HEK293 (cell line): ENCODE measurements around the gene DNM1.
A peak's percentile ranks its signal among the peaks of the same experiment; 100 is the strongest.

Source experiments
- CTCF ChIA-PET: fragments of 350-600 bp; formaldehyde crosslinking; extraction: SDS; loops from one replicate; lab custom pipeline; 2021; ENCODE audit warnings: antibody characterized with exemption; lab: Yijun Ruan, JAX
- POLR2A ChIA-PET: fragments of 300-600 bp; formaldehyde crosslinking; extraction: SDS; loops from one replicate; lab custom pipeline; 2020; ENCODE audit warnings: antibody characterized with exemption, inconsistent platforms; lab: Yijun Ruan, JAX
- H3K27ac ChIP-seq: fragments of 200-500 bp; sonication (Bioruptor generic); 2 replicates; pipeline ENCODE4 v1.5.1; 2014; ENCODE audit warnings: low read depth, low read length, control low read depth, inconsistent platforms; ENCODE audit errors: extremely low read depth
- H3K36me3 ChIP-seq, 2 experiments: fragments of 200-500 bp in 1 of 2; sonication (Bioruptor generic) in 1 of 2; 1 replicate in 1 of 2; 2 replicates in 1 of 2; pipeline ENCODE4 v1.5.1; 2014 to 2017; ENCODE audit warnings: inconsistent platforms in 2 of 2, low read length in 2 of 2; ENCODE audit not compliant: control insufficient read depth in 2 of 2, insufficient read depth in 1 of 2
- H3K4me1 ChIP-seq: fragments of 200-500 bp; sonication (Bioruptor generic); 2 replicates; pipeline ENCODE4 v1.5.1; 2014; ENCODE audit warnings: mild to moderate bottlenecking, low read length, inconsistent platforms; ENCODE audit not compliant: control insufficient read depth, insufficient read depth
- H3K4me3 ChIP-seq: 2 replicates; pipeline ENCODE4 v1.5.1; 2011; ENCODE audit warnings: low read depth, mild to moderate bottlenecking, control low read depth, low read length, moderate library complexity
- H3K9me3 ChIP-seq: fragments of 200-500 bp; sonication (Bioruptor generic); 2 replicates; pipeline ENCODE4 v1.5.1; 2014; ENCODE audit warnings: low read depth, low read length, inconsistent platforms; ENCODE audit not compliant: control insufficient read depth, insufficient read depth
- EGR2 ChIP-seq: fragments of 450-650 bp; formaldehyde crosslinking; IDR thresholded peaks from 2 replicates; pipeline ENCODE4 v1.5.1; 2016; ENCODE audit warnings: low read depth, missing biosample characterization, missing genetic modification characterization
- PRDM1 ChIP-seq: fragments of 450-650 bp; formaldehyde crosslinking; IDR thresholded peaks from 2 replicates; pipeline ENCODE4; 2016; ENCODE audit warnings: missing biosample characterization, missing genetic modification characterization
- SCRT2 ChIP-seq: fragments of 450-650 bp; formaldehyde crosslinking; IDR thresholded peaks from 2 replicates; pipeline ENCODE4 v1.5.1; 2016; ENCODE audit warnings: missing biosample characterization, missing genetic modification characterization
- YY2 ChIP-seq: fragments of 450-650 bp; formaldehyde crosslinking; IDR thresholded peaks from 2 replicates; pipeline ENCODE4 v1.5.1; 2016; ENCODE audit warnings: missing biosample characterization, missing genetic modification characterization
- ZNF112 ChIP-seq: fragments of 450-650 bp; formaldehyde crosslinking; IDR thresholded peaks from 2 replicates; pipeline ENCODE4 v1.5.0; 2017; ENCODE audit warnings: missing biosample characterization, missing genetic modification characterization
- ZNF140 ChIP-seq: fragments of 450-650 bp; formaldehyde crosslinking; IDR thresholded peaks from 2 replicates; pipeline ENCODE4 v1.5.1; 2016; ENCODE audit warnings: missing biosample characterization, missing genetic modification characterization
- ZNF292 ChIP-seq: fragments of 450-650 bp; formaldehyde crosslinking; IDR thresholded peaks from 2 replicates; pipeline ENCODE4 v1.5.1; 2016; ENCODE audit warnings: low read depth, missing biosample characterization, missing genetic modification characterization, borderline replicate concordance
- ZNF366 ChIP-seq: fragments of 450-650 bp; formaldehyde crosslinking; conservative IDR thresholded peaks from 2 replicates; pipeline ENCODE4 v1.5.1; 2016; ENCODE audit warnings: missing biosample characterization, missing genetic modification characterization
- ZNF510 ChIP-seq: fragments of 450-650 bp; formaldehyde crosslinking; IDR thresholded peaks from 2 replicates; pipeline ENCODE4 v1.5.1; 2018; ENCODE audit warnings: mild to moderate bottlenecking, missing genetic modification characterization, missing biosample characterization; ENCODE audit not compliant: insufficient replicate concordance
- ZNF747 ChIP-seq: fragments of 450-650 bp; formaldehyde crosslinking; IDR thresholded peaks from 2 replicates; pipeline ENCODE4 v1.5.1; 2016; ENCODE audit warnings: missing biosample characterization, missing genetic modification characterization
- TF ChIP-seq, protein P1 (sequence below): fragments of 450-650 bp; formaldehyde crosslinking; conservative IDR thresholded peaks from 2 replicates; pipeline ENCODE4 v1.5.1; 2016; ENCODE audit warnings: low read depth, missing biosample characterization, missing genetic modification characterization
- TF ChIP-seq, protein P2 (sequence below): fragments of 450-650 bp; formaldehyde crosslinking; IDR thresholded peaks from 2 replicates; pipeline ENCODE4 v1.5.1; 2017; ENCODE audit warnings: missing biosample characterization, mild to moderate bottlenecking, missing genetic modification characterization, moderate library complexity

The DNM1 gene

DNA sequence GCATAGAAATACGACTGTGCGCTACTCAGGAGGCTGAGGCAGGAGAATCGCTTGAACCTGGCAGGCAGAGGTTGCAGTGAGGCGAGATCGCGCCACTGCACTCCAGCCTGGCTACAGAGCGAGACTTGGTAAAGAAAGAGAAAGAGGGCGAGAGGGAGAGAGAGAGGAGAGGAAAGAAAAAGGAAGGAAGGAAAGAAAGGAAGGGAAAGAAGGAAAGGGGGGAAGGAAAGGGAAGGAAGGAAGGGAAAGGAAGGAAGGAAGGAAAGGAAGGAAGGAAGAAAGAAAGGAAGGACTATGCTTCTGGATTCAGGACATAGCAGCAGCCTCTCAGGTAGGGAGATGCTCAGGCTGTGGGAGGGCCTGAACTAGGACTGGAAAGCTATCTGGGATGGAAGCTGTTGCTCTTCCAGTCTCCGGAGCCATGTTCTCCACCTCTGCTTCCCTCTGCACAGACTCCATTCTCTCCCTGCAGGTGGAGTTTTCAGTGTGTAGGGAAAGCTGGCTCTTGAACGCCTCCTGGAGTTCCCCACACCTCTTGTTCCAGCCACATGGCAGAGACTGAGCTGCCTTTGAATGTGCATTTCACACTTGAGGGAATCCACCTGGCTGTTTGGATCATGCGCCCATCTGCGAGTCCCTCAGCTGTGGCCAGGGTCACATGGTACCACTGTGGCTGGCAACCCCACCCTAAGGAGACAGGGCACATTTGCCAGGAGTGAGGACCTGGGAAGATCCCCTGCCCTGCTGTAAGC is 82.0 kb downstream of the DNM1 start (continued):
- TF ChIP-seq, protein P1, sequence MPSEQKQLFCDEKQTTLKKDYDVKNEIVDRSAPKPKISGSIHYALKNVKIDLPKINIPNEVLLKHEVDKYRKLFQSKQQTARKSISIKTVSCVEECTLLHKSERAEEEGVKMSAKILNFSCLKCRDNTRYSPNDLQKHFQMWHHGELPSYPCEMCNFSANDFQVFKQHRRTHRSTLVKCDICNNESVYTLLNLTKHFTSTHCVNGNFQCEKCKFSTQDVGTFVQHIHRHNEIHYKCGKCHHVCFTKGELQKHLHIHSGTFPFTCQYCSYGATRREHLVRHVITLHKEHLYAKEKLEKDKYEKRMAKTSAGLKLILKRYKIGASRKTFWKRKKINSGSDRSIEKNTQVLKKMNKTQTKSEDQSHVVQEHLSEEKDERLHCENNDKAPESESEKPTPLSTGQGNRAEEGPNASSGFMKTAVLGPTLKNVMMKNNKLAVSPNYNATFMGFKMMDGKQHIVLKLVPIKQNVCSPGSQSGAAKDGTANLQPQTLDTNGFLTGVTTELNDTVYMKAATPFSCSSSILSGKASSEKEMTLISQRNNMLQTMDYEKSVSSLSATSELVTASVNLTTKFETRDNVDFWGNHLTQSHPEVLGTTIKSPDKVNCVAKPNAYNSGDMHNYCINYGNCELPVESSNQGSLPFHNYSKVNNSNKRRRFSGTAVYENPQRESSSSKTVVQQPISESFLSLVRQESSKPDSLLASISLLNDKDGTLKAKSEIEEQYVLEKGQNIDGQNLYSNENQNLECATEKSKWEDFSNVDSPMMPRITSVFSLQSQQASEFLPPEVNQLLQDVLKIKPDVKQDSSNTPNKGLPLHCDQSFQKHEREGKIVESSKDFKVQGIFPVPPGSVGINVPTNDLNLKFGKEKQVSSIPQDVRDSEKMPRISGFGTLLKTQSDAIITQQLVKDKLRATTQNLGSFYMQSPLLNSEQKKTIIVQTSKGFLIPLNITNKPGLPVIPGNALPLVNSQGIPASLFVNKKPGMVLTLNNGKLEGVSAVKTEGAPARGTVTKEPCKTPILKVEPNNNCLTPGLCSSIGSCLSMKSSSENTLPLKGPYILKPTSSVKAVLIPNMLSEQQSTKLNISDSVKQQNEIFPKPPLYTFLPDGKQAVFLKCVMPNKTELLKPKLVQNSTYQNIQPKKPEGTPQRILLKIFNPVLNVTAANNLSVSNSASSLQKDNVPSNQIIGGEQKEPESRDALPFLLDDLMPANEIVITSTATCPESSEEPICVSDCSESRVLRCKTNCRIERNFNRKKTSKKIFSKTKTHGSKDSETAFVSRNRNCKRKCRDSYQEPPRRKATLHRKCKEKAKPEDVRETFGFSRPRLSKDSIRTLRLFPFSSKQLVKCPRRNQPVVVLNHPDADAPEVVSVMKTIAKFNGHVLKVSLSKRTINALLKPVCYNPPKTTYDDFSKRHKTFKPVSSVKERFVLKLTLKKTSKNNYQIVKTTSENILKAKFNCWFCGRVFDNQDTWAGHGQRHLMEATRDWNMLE (tag by site-specific recombination) = no peak
- peak; percentile 98 for TF ChIP-seq PRDM1 (tag by site-specific recombination)
- no peak for TF ChIP-seq YY2 (tag by site-specific recombination)
- TF ChIP-seq ZNF366 = peak; percentile 90
- no peak for TF ChIP-seq ZNF510 (tag by site-specific recombination)
- TF ChIP-seq ZNF747 (tag by site-specific recombination) = no peak

DNA sequence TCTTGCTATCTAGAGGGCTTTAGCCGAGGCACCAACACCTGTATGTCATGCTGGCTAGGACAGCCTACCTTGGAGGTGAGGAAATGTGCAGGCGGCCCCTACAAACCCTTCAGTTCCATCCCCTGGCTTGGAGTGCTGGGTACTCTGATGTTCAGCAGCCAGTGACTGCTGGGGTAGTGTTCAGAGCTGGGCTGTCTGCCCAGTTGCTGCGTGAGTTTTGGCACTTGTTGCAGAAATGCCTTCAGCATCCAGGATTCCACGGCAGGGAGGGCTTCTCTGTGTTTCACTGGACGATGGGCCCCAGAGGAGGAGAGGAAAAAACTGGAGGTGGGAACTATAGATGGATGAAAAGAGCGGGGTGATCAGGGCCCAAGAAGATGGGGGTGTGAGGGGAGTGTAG is 83.3 kb downstream of the DNM1 start:
- H3K4me1 ChIP-seq = no peaks in the 10 kb centered on the region
- no peak overlapping the region for H3K27ac ChIP-seq
- POLR2A ChIA-PET = interaction anchor here (0.6 to 3.5 kb wide), 6 partner anchors 8 to 888 kb away, joined by 3 to 23 read pairs (median 4); partner anchors contain the start of genes GOLGA2 and SWI5
- peaks cover 0 to 39% of the 10 kb centered on the region in 2 experiments; a peak in 1 of 3 replicates for H3K36me3 ChIP-seq
- TF ChIP-seq SCRT2 = peak; percentile 79
- no peak for TF ChIP-seq ZNF140 (tag by site-specific recombination)
- TF ChIP-seq, all 188 proteins: peak for 1
- CTCF ChIA-PET = interaction anchor here (0.9 kb wide), 1 partner anchor 8 kb away, joined by 5 read pairs; no protein-coding TSS in a partner anchor
- Histone ChIP-seq H3K9me3 (no peaks in the 10 kb centered on the region), H3K4me3 (no peak overlapping the region)

- POLR2A ChIA-PET = interaction anchor here (0.6 to 3.5 kb wide), 2 partner anchors 12 to 205 kb away, joined by 4 to 23 read pairs; partner anchors contain the start of genes GOLGA2 and SWI5
- Histone ChIP-seq H3K4me3 (no peak overlapping the region), H3K36me3 (peaks cover 0 to 39% of the 10 kb centered on the region in 2 experiments; a peak in 1 of 3 replicates), H3K27ac (no peak overlapping the region), H3K9me3 (no peaks in the 10 kb centered on the region), H3K4me1 (no peaks in the 10 kb centered on the region)
- CTCF ChIA-PET = no interaction called here
- TF ChIP-seq EGR2 (tag by site-specific recombination) (no peak), ZNF292 (tag by site-specific recombination) (no peak), ZNF112 (no peak)
- TF ChIP-seq, protein P2, sequence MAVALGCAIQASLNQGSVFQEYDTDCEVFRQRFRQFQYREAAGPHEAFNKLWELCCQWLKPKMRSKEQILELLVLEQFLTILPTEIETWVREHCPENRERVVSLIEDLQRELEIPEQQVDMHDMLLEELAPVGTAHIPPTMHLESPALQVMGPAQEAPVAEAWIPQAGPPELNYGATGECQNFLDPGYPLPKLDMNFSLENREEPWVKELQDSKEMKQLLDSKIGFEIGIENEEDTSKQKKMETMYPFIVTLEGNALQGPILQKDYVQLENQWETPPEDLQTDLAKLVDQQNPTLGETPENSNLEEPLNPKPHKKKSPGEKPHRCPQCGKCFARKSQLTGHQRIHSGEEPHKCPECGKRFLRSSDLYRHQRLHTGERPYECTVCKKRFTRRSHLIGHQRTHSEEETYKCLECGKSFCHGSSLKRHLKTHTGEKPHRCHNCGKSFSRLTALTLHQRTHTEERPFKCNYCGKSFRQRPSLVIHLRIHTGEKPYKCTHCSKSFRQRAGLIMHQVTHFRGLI (tag by site-specific recombination) = peak; percentile 58; the same call in 1 of the 2 replicates
Measured at GRCh38 chr9:128288273-128289004, 85.3 kb downstream of the DNM1 start.
